ENCODE data around the gene RTN1.

Gene RTN1

DNA sequence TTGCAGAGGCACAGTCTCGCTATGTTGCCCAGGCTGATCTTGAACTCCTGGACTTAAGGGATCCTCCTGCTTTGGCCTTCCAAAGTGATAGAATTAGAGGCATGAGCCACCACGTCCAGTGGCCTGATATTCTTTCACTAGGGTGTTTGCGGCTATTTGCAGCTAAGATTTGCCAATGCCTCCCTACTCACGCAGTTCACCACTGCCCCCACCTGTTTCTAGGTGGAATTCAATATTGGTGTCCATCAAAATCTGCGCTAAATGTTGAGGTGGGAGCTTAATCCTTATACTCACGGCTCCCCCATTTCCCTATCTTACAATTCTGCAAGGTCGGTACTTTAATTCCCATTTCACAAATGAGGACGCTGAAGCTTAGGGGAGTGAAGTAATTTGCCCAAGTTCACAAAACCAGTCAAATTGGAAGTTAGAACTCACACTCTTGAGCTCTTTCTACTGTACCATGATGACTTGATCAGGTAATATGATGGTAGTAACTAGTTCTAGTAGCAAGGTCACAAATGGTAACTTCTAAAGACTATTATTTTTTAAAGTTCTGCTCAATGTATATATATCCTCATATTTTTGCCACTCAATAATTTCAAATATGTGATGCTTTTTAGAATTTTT lies 27.3 kb upstream of the RTN1 start:
- Histone ChIP-seq H3K27me3 (ENCODE audit: low read length) (no peaks in the 10 kb centered on the region), H3K36me3 (ENCODE audit: low read length) (no peaks in the 10 kb centered on the region), H3F3A (ENCODE audit: insufficient read depth) (no peaks in the 10 kb centered on the region), H4K20me1 (ENCODE audit: low read depth, low read length) (no peaks in the 10 kb centered on the region), H3K9me3 (ENCODE audit: insufficient read depth, low read length) (peaks cover 6% of the 10 kb centered on the region; the same call in 1 of the 2 replicates), H2AFZ (ENCODE audit: low read depth, low read length, severe bottlenecking) (no peak overlapping the region), H3K9ac (ENCODE audit: low read length) (no peak overlapping the region), H3K9me2 (replicated peaks; ENCODE audit: insufficient read depth, low read length) (no peaks in the 10 kb centered on the region), H3K4me2 (ENCODE audit: low read depth, low read length, poor library complexity, severe bottlenecking) (no peak overlapping the region), H3K27ac (ENCODE audit: low read depth, low read length) (no peak overlapping the region), H3K79me2 (ENCODE audit: insufficient read depth, low read length) (no peaks in the 10 kb centered on the region), H3K4me3 (ENCODE audit: insufficient read depth, low read length, poor library complexity, severe bottlenecking) (no peak overlapping the region)
- TF ChIP-seq, protein P1, sequence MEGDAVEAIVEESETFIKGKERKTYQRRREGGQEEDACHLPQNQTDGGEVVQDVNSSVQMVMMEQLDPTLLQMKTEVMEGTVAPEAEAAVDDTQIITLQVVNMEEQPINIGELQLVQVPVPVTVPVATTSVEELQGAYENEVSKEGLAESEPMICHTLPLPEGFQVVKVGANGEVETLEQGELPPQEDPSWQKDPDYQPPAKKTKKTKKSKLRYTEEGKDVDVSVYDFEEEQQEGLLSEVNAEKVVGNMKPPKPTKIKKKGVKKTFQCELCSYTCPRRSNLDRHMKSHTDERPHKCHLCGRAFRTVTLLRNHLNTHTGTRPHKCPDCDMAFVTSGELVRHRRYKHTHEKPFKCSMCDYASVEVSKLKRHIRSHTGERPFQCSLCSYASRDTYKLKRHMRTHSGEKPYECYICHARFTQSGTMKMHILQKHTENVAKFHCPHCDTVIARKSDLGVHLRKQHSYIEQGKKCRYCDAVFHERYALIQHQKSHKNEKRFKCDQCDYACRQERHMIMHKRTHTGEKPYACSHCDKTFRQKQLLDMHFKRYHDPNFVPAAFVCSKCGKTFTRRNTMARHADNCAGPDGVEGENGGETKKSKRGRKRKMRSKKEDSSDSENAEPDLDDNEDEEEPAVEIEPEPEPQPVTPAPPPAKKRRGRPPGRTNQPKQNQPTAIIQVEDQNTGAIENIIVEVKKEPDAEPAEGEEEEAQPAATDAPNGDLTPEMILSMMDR (IDR thresholded peaks at IDR 0.05; ENCODE audit: insufficient read depth, low read length, poor library complexity, severe bottlenecking), result peak; percentile 30
- TF ChIP-seq EZH2phosphoT487 (conservative IDR thresholded peaks at IDR 0.05; ENCODE audit: low read length), result no peak

GRCh38 chr14:59895721-59896120 lies 25.1 kb upstream of the RTN1 start:
- H3K4me2 ChIP-seq (ENCODE audit: low read depth, low read length, poor library complexity, severe bottlenecking), result no peak overlapping the region
- H3K9ac ChIP-seq (ENCODE audit: low read length), result no peak overlapping the region
- H3K9me2 ChIP-seq (replicated peaks; ENCODE audit: insufficient read depth, low read length), result no peaks in the 10 kb centered on the region
- H4K20me1 ChIP-seq (ENCODE audit: low read depth, low read length), result no peaks in the 10 kb centered on the region
- no peak overlapping the region for H3K4me3 ChIP-seq (ENCODE audit: insufficient read depth, low read length, poor library complexity, severe bottlenecking)
- TF ChIP-seq, protein P1 (IDR thresholded peaks at IDR 0.05; ENCODE audit: insufficient read depth, low read length, poor library complexity, severe bottlenecking), result no peak
- no peak for TF ChIP-seq EZH2phosphoT487 (conservative IDR thresholded peaks at IDR 0.05; ENCODE audit: low read length)
- no peaks in the 10 kb centered on the region for H3F3A ChIP-seq (ENCODE audit: insufficient read depth)
- H3K27ac ChIP-seq (ENCODE audit: low read depth, low read length), result no peak overlapping the region
- H3K27me3 ChIP-seq (ENCODE audit: low read length), result no peaks in the 10 kb centered on the region
- no peaks in the 10 kb centered on the region for H3K9me3 ChIP-seq (ENCODE audit: insufficient read depth, low read length)
- no peaks in the 10 kb centered on the region for H3K36me3 ChIP-seq (ENCODE audit: low read length)
- H3K79me2 ChIP-seq (ENCODE audit: insufficient read depth, low read length), result no peaks in the 10 kb centered on the region
- H2AFZ ChIP-seq (ENCODE audit: low read depth, low read length, severe bottlenecking), result no peak overlapping the region

GRCh38 chr14:59890676-59891075 lies 20.1 kb upstream of the RTN1 start:
- no peaks in the 10 kb centered on the region for H4K20me1 ChIP-seq (ENCODE audit: low read depth, low read length)
- no peak overlapping the region for H3K9ac ChIP-seq (ENCODE audit: low read length)
- H3K4me2 ChIP-seq (ENCODE audit: low read depth, low read length, poor library complexity, severe bottlenecking), result no peak overlapping the region
- no peaks in the 10 kb centered on the region for H3K9me2 ChIP-seq (replicated peaks; ENCODE audit: insufficient read depth, low read length)
- TF ChIP-seq, protein P1 (IDR thresholded peaks at IDR 0.05; ENCODE audit: insufficient read depth, low read length, poor library complexity, severe bottlenecking), result no peak
- no peak for TF ChIP-seq EZH2phosphoT487 (conservative IDR thresholded peaks at IDR 0.05; ENCODE audit: low read length)
- H3K27me3 ChIP-seq (ENCODE audit: low read length), result no peaks in the 10 kb centered on the region
- H3F3A ChIP-seq (ENCODE audit: insufficient read depth), result no peaks in the 10 kb centered on the region
- H2AFZ ChIP-seq (ENCODE audit: low read depth, low read length, severe bottlenecking), result no peak overlapping the region
- no peak overlapping the region for H3K27ac ChIP-seq (ENCODE audit: low read depth, low read length)
- H3K9me3 ChIP-seq (ENCODE audit: insufficient read depth, low read length), result no peaks in the 10 kb centered on the region
- no peaks in the 10 kb centered on the region for H3K36me3 ChIP-seq (ENCODE audit: low read length)
- H3K79me2 ChIP-seq (ENCODE audit: insufficient read depth, low read length), result no peaks in the 10 kb centered on the region
- no peak overlapping the region for H3K4me3 ChIP-seq (ENCODE audit: insufficient read depth, low read length, poor library complexity, severe bottlenecking)
